Measurements from ENCODE around the gene TMEM154.

Gene TMEM154

GRCh38 chr4:152679414-152680281 lies at the start of gene TMEM154:
Gene TMEM154, minus strand, starts transcription at chr4:152679997. Its CDS starts 64 bp downstream, at chr4:152679933.
- TF ChIP-seq CTCF (IDR thresholded peaks at IDR 0.05), result no peak

- TF ChIP-seq CTCF (IDR thresholded peaks at IDR 0.05), result no peak
Observed at GRCh38 chr4:152729466-152729865, 49.7 kb upstream of the TMEM154 start.

- no peak for TF ChIP-seq CTCF (IDR thresholded peaks at IDR 0.05)
Observed at GRCh38 chr4:152728343-152728742, 48.5 kb upstream of the TMEM154 start.

GRCh38 chr4:152727784-152728183 lies 48.0 kb upstream of the TMEM154 start:
- TF ChIP-seq CTCF (IDR thresholded peaks at IDR 0.05), result no peak

- no peak for TF ChIP-seq CTCF (IDR thresholded peaks at IDR 0.05)
Observed at GRCh38 chr4:152724494-152724893, 44.7 kb upstream of the TMEM154 start.

GRCh38 chr4:152723236-152723635 lies 43.4 kb upstream of the TMEM154 start:
- TF ChIP-seq CTCF (IDR thresholded peaks at IDR 0.05), result no peak

GRCh38 chr4:152719801-152720556 lies 40.2 kb upstream of the TMEM154 start:
- no peak for TF ChIP-seq CTCF (IDR thresholded peaks at IDR 0.05)
